Astrocyte of the cerebellum (primary cell): Measurements from ENCODE around the gene CCDC9B.

ENCODE experiments used
- DNase-seq: peaks from one replicate; pipeline ENCODE4 v3.0.0-alpha.2; 2011; ENCODE audit warnings: low read depth
- H3K4me3 ChIP-seq: 2 replicates; pipeline ENCODE4 v1.5.1; 2011; ENCODE audit warnings: mild to moderate bottlenecking, low read depth, low read length, moderate library complexity
- in situ Hi-C: cut with HindIII; loops from 2 replicates; pipeline ENCODE4 v1.10.0; 2017; ENCODE audit warnings: low sequenced_read_pairs
- TF ChIP-seq, protein P1 (sequence below): IDR thresholded peaks from 2 replicates; pipeline ENCODE4 v1.5.1; 2012; ENCODE audit warnings: low read length, low read depth, moderate library complexity, mild to moderate bottlenecking; ENCODE audit errors: missing control alignments

Gene CCDC9B

GRCh38 chr15:40325700-40326099 is 15.0 kb downstream of the CCDC9B start:
- no peak for DNase-seq
- no peak overlapping the region for H3K4me3 ChIP-seq
- TF ChIP-seq, protein P1, sequence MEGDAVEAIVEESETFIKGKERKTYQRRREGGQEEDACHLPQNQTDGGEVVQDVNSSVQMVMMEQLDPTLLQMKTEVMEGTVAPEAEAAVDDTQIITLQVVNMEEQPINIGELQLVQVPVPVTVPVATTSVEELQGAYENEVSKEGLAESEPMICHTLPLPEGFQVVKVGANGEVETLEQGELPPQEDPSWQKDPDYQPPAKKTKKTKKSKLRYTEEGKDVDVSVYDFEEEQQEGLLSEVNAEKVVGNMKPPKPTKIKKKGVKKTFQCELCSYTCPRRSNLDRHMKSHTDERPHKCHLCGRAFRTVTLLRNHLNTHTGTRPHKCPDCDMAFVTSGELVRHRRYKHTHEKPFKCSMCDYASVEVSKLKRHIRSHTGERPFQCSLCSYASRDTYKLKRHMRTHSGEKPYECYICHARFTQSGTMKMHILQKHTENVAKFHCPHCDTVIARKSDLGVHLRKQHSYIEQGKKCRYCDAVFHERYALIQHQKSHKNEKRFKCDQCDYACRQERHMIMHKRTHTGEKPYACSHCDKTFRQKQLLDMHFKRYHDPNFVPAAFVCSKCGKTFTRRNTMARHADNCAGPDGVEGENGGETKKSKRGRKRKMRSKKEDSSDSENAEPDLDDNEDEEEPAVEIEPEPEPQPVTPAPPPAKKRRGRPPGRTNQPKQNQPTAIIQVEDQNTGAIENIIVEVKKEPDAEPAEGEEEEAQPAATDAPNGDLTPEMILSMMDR, result no peak
- in situ Hi-C loops, result loop anchor here (5.0 kb wide), 1 partner anchor 62 kb away; no protein-coding TSS in a partner anchor

DNA sequence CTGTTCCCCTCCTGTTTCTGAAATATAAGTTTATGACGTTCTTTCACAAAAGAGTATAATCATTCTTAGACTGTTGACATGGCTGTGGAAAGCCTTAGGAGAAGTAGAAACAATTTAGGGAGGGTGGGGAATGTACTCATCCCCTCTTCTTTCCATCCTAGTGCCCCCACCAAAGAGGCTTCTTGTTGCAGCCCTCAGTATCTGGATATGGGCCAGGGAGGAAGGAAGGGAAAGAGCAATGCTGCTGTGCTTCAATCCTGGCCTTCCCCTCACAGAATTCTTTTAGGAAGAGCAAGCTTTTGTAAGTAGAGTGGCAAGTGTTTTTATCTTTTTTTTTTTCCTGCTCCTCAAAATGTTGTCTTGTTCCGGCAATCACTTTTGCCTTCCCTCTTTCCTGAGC is 15.6 kb downstream of the CCDC9B start:
- H3K4me3 ChIP-seq, result peak overlapping the region; percentile 58
- TF ChIP-seq, protein P1, result no peak
- no peak for DNase-seq
- in situ Hi-C loops, result loop anchor here (5.0 kb wide), 1 partner anchor 62 kb away; no protein-coding TSS in a partner anchor

- in situ Hi-C loops, result loop anchor here (5.0 kb wide), 1 partner anchor 98 kb away; no protein-coding TSS in a partner anchor
- no peak for DNase-seq
- TF ChIP-seq, protein P1, result no peak
- H3K4me3 ChIP-seq, result peak overlapping the region; percentile 58
Observed at GRCh38 chr15:40323953-40324937, 16.5 kb downstream of the CCDC9B start.

DNA sequence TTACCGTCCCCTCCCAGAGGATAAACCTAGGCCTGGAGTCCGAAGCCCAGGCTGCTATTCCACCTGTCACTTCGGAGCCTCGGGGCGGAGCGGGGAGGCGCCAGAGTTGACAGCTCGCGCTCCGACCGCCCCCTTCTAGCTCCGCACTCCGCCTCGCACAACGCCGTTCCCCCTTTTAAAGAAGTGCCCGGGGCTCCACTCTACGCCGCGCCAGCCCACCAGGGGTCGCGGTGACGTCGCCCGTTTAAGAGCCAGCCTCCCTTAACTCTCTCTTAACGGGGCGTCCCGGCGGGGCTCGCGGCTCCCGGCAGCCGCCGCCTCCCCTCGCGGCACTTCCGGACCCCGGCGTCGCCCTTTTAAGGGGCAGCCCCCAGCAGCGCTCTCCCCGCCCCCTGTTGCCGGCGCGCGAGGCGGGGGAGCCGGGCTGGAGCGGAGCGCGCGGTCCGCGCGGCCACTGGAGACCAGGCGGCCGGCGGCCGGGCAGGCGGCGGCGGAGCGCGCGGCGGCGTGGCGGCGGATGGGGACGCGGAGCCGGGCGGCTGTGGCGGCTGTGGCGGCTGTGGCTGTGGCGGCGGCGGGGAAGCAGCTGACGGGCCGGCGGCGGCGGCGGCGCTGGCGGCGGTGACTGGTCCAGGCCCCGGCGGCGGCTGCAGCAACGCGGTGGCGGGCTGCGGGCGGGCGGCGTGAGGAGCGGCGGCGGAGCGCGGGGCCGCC is 17.3 kb downstream of the CCDC9B start, which contains the start of gene INAFM2:
Gene INAFM2, plus strand, starts transcription at position 454 of the 714 bp plus-strand sequence. CDS start 364 bp downstream, outside the sequence.
- in situ Hi-C loops, result loop anchor here (5.0 kb wide), 1 partner anchor 99 kb away; no protein-coding TSS in a partner anchor
- DNase-seq, result peak; percentile 79
- peak within 1 kb of the TSS; percentile 58 for H3K4me3 ChIP-seq
- TF ChIP-seq, protein P1, result peak; percentile 57

DNA sequence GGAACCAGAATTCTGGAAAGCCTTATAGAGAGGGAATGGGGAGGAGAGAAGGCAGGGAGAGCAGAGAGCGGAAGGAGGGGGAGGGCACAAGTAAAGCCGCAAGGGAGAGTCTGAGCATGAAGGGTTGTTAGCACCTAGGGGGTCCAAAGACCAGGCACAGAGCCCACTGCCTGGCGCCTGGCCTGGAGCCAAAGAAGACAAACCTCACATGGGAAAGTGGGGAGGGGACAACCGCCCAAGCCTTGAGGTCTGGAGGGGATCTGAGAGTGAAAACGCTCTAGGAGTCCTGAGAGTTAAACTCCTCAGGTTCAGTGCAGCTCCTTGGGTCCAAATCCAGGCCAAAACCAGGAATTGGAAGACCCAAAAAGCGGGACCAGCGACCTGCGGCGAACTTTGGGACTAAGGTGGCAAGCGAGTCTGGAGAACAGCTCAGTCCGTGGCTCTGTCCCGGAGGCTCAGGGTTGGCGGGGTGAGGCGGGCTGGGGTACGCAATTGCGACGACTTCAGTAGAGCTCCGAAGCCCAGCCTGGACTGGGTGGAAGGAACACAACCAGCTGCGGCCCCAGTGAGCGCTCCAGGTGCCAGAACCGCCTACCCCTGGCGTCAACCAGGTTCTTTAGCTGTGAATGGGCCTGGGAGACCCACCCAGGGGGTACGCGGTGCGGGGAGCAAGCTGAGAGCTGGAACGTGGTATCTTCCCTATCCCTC is 18.1 kb downstream of the CCDC9B start:
- H3K4me3 ChIP-seq, result peak overlapping the region; percentile 31
- DNase-seq, result no peak
- in situ Hi-C loops, result loop anchor here (5.0 kb wide), 1 partner anchor 100 kb away; no protein-coding TSS in a partner anchor
- TF ChIP-seq, protein P1, result no peak

DNA sequence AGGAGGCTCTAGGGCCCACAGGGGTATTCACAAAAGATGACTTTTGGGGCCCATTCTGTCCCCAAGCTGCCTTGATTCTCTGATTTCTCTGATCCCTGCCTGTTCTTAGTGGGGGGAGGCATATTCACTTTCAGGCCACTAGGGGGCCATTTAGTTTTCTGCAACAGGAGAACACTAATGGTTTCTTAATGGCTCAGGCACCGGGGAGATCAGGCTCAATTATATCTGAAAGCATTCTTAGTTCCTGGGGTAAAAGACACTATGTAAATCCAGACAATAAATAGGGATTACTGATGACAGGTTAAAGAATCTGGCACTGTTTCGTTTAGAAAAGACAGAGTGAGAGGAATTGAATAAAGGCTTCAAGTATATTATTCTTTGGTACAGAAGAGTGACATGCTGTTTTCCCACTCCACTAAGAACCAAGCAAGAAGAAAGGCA is 19.8 kb downstream of the CCDC9B start:
- DNase-seq, result no peak
- H3K4me3 ChIP-seq, result no peak overlapping the region
- in situ Hi-C loops, result loop anchor here (5.0 kb wide), 1 partner anchor 101 kb away; no protein-coding TSS in a partner anchor
- TF ChIP-seq, protein P1, result peak; percentile 93
